ENCODE measurements around the gene HSP90B1. TPM values are rescaled to one million over a fixed set of nuclear protein-coding genes. Genes with fewer than 3 reads are reported as not detected.

Gene HSP90B1
- 426 and 432 TPM in 2 replicates for polyA plus RNA-seq

GRCh38 chr12:103930034-103930786, at the start of gene HSP90B1:
Gene HSP90B1, plus strand, starts transcription at chr12:103930410. Its CDS starts 106 bp downstream, at chr12:103930516.

DNA sequence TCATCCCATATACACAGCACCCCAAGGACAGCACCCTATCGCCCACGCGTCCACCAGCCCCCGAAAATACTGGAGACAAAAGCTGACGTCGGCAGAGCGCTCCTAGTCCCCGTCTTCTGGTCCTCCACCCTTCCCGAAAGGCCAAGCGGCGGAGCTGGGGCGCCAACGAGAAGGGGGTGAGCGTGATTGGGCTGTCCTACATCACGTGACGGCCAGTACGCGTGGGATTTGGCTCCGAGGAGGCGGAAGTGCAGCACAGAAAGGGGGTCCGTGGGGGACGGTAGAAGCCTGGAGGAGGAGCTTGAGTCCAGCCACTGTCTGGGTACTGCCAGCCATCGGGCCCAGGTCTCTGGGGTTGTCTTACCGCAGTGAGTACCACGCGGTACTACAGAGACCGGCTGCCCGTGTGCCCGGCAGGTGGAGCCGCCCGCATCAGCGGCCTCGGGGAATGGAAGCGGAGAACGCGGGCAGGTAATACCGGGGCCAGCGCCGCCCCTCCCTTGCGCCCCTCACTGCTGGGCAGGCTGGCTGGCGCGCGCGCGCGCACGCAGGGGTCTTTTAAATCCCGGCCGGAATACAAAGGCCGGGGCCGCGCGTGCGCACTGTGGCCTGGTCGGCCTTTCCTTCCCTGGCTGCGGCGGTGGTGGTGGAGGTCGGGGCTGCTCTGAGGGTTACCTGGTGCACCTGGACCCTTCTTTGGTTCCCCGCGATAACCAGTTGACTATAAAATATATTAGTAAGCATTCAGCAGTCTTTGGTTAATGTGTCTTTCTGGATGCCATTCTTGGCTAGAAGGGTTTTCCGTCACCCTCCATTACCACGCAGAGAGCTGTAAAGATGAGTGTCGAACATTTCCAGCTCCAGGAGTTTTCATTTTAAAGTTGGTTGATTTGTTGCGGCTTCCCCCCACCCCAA, 35.6 kb downstream of the HSP90B1 start, which contains the start of gene TDG:
TSS of gene TDG (plus strand) at position 283 of the 915 bp plus-strand sequence. CDS start at position 449, 166 bp downstream.

Other genes with a start within 250 kb of the HSP90B1 start
- 2.4 and 2.9 TPM in 2 replicates for gene NT5DC3, start 89.2 kb upstream of the HSP90B1 start, polyA plus RNA-seq
- gene TDG, start 35.5 kb downstream of the HSP90B1 start, polyA plus RNA-seq: 12.9 and 16.4 TPM in 2 replicates
- 0.28 and 0.60 TPM in 2 replicates for gene GLT8D2, start 119.8 kb downstream of the HSP90B1 start, polyA plus RNA-seq
- gene HCFC2, start 134.1 kb downstream of the HSP90B1 start, polyA plus RNA-seq: 15.6 and 16.7 TPM in 2 replicates
- gene NFYB, start 207.8 kb downstream of the HSP90B1 start, polyA plus RNA-seq: 18.1 and 24.0 TPM in 2 replicates